Measurements from ENCODE around the gene DIAPH2.

The DIAPH2 gene

DNA sequence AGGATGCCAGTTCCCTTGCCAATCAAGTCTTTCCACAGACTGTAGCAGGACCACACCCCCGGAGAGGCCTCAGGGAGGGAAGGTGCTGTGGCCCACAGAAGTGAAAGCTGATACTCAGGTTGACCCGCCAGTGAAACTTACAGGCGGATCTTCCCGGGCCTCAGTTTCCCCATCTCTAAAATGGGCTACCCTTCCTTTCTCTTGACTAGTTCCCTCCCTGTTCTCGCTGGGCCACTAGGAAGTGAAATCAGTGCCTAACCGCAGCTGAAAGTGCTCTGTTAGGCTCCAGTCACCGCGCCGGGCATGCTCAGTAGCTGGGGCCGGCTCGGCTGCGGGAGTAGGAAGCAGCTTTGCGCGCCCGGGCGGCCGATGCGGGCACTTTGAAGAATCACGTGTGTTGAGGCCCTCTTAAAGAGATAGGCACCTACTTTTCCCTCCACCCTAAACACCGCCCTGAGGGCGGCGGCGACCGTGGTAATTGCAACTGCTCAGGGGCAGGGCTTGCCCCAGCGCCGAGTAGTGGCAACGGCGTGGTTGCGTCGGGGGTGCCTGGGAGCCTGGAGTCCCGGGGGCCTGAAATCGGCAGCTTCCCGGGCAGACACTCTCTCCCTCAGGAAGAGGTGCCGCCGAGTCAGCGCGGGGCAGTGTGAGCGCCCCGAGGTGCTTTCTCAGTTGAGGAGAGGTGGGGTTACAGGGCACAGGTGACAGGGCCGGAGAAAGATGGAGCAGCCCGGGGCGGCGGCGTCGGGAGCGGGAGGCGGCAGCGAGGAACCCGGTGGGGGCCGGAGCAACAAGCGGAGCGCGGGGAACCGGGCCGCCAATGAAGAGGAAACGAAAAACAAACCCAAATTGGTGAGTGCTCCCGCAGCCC lies at the start of gene DIAPH2:
DIAPH2 (plus strand) TSS at position 504 of the 871 bp plus-strand sequence.
- no peaks in the 10 kb centered on the region for H3K9me3 ChIP-seq (ENCODE audit: low read length)
- H3K27me3 ChIP-seq (ENCODE audit: control insufficient read depth in 1 of 2, insufficient read depth in 2 of 2, low read length in 2 of 2) = peaks cover 0 to 9% of the 10 kb centered on the region in 2 donors
- no peaks in the 10 kb centered on the region for H3K36me3 ChIP-seq (ENCODE audit: insufficient read depth, low read length)
- peaks cover 3% of the 10 kb centered on the region for H3K4me1 ChIP-seq (ENCODE audit: insufficient read depth, low read length)
- peak within 1 kb of the TSS; percentile 48 for H3K27ac ChIP-seq (ENCODE audit: low read depth, low read length)
- peak within 1 kb of the TSS; percentile 44 for H3K9ac ChIP-seq (ENCODE audit: low read length)
- H3K4me3 ChIP-seq (ENCODE audit: low read depth in 1 of 2, low read length in 2 of 2) = peak within 1 kb of the TSS; percentile 33 to 76

- H3K4me1 ChIP-seq (ENCODE audit: insufficient read depth, low read length) = no peaks in the 10 kb centered on the region
- no peaks in the 10 kb centered on the region for H3K27me3 ChIP-seq (ENCODE audit: control insufficient read depth in 1 of 2, insufficient read depth in 2 of 2, low read length in 2 of 2)
- H3K36me3 ChIP-seq (ENCODE audit: insufficient read depth, low read length) = no peaks in the 10 kb centered on the region
- no peak overlapping the region for H3K4me3 ChIP-seq (ENCODE audit: low read depth in 1 of 2, low read length in 2 of 2)
- no peak overlapping the region for H3K27ac ChIP-seq (ENCODE audit: low read depth, low read length)
- H3K9me3 ChIP-seq (ENCODE audit: low read length) = no peaks in the 10 kb centered on the region
- no peak overlapping the region for H3K9ac ChIP-seq (ENCODE audit: low read length)
Observed at GRCh38 chrX:96650023-96650422, 34.6 kb upstream of the DIAPH2 start.

DNA sequence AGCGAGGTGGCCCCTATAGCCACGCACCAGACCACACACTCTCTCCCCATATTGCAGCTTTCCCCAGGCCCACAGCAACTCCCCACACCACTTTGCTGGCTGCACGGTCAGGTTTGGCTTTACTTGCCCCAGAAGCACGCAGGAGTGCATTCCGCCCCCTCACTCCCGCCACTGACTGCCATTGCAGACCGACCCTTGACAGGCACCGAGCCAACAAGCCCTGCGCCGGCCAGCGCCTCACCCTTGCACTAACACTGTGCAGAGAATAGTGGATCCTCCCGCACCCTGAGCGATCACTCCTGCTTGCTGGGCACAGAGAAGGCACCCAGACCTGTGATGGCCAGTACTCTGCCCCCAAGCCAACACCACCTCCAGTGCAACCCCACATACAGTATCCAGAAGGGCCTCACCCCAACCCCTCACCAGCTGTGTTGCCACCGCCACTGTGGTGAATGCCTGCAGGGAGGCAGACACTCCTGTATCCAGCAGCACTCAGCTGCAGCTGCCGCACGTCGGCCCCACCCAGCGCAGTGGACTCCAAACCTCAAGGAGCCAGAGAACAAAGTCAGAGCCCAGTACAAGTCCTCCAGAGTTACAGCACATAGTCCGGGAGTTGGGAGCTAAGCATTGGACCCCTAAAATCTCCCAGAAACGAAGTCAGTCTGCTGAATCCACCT lies 28.6 kb upstream of the DIAPH2 start:
- no peak overlapping the region for H3K4me3 ChIP-seq (ENCODE audit: low read depth in 1 of 2, low read length in 2 of 2)
- peaks cover 0 to 3% of the 10 kb centered on the region in 2 donors for H3K27me3 ChIP-seq (ENCODE audit: control insufficient read depth in 1 of 2, insufficient read depth in 2 of 2, low read length in 2 of 2)
- no peaks in the 10 kb centered on the region for H3K9me3 ChIP-seq (ENCODE audit: low read length)
- H3K9ac ChIP-seq (ENCODE audit: low read length) = no peak overlapping the region
- H3K36me3 ChIP-seq (ENCODE audit: insufficient read depth, low read length) = no peaks in the 10 kb centered on the region
- no peak overlapping the region for H3K27ac ChIP-seq (ENCODE audit: low read depth, low read length)
- no peaks in the 10 kb centered on the region for H3K4me1 ChIP-seq (ENCODE audit: insufficient read depth, low read length)

- no peak overlapping the region for H3K27ac ChIP-seq (ENCODE audit: low read depth, low read length)
- H3K9me3 ChIP-seq (ENCODE audit: low read length) = no peaks in the 10 kb centered on the region
- H3K36me3 ChIP-seq (ENCODE audit: insufficient read depth, low read length) = no peaks in the 10 kb centered on the region
- no peak overlapping the region for H3K4me3 ChIP-seq (ENCODE audit: low read depth in 1 of 2, low read length in 2 of 2)
- no peaks in the 10 kb centered on the region for H3K4me1 ChIP-seq (ENCODE audit: insufficient read depth, low read length)
- peaks cover 0 to 9% of the 10 kb centered on the region in 2 donors for H3K27me3 ChIP-seq (ENCODE audit: control insufficient read depth in 1 of 2, insufficient read depth in 2 of 2, low read length in 2 of 2)
- no peak overlapping the region for H3K9ac ChIP-seq (ENCODE audit: low read length)
Observed at GRCh38 chrX:96682516-96682915, 2.1 kb upstream of the DIAPH2 start.

- H3K4me1 ChIP-seq (ENCODE audit: insufficient read depth, low read length) = no peaks in the 10 kb centered on the region
- peak overlapping the region; percentile 17 for H3K9ac ChIP-seq (ENCODE audit: low read length)
- H3K4me3 ChIP-seq (ENCODE audit: low read depth in 1 of 2, low read length in 2 of 2) = peak overlapping the region in 1 of 2 donors; percentile 76
- peaks cover 0 to 9% of the 10 kb centered on the region in 2 donors for H3K27me3 ChIP-seq (ENCODE audit: control insufficient read depth in 1 of 2, insufficient read depth in 2 of 2, low read length in 2 of 2)
- no peak overlapping the region for H3K27ac ChIP-seq (ENCODE audit: low read depth, low read length)
- no peaks in the 10 kb centered on the region for H3K9me3 ChIP-seq (ENCODE audit: low read length)
- no peaks in the 10 kb centered on the region for H3K36me3 ChIP-seq (ENCODE audit: insufficient read depth, low read length)
Observed at GRCh38 chrX:96683997-96684338, 674 bp upstream of the DIAPH2 start.

DNA sequence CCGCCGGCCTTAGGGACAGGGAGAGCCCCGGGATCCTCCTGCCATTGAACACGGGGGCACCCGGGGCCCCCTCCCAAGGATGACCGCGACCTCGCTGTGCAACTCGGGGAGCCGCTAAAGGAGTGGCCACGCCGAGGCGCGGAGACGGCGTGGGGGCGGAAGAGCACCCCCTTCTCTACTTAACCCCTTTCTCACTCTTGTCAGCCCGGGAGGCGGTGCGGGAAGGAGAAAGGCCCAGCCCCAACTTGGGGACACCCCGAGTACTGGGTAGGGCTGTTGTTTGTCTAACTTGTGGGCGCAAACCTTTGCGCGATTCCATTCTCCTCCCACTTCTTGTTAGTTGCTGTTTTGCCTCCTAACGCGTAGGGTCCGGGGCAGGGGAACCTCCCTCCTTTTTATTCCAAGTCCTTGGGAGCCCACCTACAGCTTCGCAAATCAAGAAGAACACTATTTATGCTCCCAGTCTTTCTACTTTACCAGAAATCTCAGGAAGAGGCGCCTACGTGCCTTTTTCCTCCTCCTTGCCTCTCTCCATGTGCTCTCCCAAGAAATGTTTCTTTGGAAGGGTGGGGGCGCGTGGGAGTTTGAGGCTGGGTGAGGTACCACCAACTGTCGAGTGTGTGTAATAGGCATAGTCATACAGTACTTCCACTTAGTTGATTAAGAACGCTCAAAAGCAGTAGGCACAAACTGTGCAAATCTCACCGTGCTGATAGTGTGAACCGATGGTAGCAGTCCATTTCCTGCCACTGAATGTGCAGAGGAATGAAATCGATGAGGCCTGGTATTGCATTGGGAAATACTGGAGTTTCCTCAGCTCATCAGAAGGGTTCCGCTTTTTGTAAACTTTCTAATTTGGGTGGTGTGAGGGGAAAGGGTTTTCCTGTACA lies 813 bp downstream of the DIAPH2 start:
- peaks cover 8% of the 10 kb centered on the region for H3K4me1 ChIP-seq (ENCODE audit: insufficient read depth, low read length)
- H3K27me3 ChIP-seq (ENCODE audit: control insufficient read depth in 1 of 2, insufficient read depth in 2 of 2, low read length in 2 of 2) = peaks cover 0 to 9% of the 10 kb centered on the region in 2 donors
- peak overlapping the region; percentile 48 for H3K27ac ChIP-seq (ENCODE audit: low read depth, low read length)
- H3K36me3 ChIP-seq (ENCODE audit: insufficient read depth, low read length) = no peaks in the 10 kb centered on the region
- no peaks in the 10 kb centered on the region for H3K9me3 ChIP-seq (ENCODE audit: low read length)
- peak overlapping the region; percentile 44 for H3K9ac ChIP-seq (ENCODE audit: low read length)
- peak overlapping the region; percentile 33 to 76 for H3K4me3 ChIP-seq (ENCODE audit: low read depth in 1 of 2, low read length in 2 of 2)

GRCh38 chrX:96687776-96688175 lies 3.1 kb downstream of the DIAPH2 start:
- H3K36me3 ChIP-seq (ENCODE audit: insufficient read depth, low read length) = no peaks in the 10 kb centered on the region
- H3K27me3 ChIP-seq (ENCODE audit: control insufficient read depth in 1 of 2, insufficient read depth in 2 of 2, low read length in 2 of 2) = peaks cover 0 to 9% of the 10 kb centered on the region in 2 donors
- no peak overlapping the region for H3K27ac ChIP-seq (ENCODE audit: low read depth, low read length)
- peaks cover 8% of the 10 kb centered on the region for H3K4me1 ChIP-seq (ENCODE audit: insufficient read depth, low read length)
- no peak overlapping the region for H3K9ac ChIP-seq (ENCODE audit: low read length)
- no peaks in the 10 kb centered on the region for H3K9me3 ChIP-seq (ENCODE audit: low read length)
- no peak overlapping the region for H3K4me3 ChIP-seq (ENCODE audit: low read depth in 1 of 2, low read length in 2 of 2)

GRCh38 chrX:96688789-96689188 lies 4.1 kb downstream of the DIAPH2 start:
- Histone ChIP-seq H3K36me3 (ENCODE audit: insufficient read depth, low read length) (no peaks in the 10 kb centered on the region), H3K4me1 (ENCODE audit: insufficient read depth, low read length) (peaks cover 8% of the 10 kb centered on the region), H3K27ac (ENCODE audit: low read depth, low read length) (no peak overlapping the region), H3K9ac (ENCODE audit: low read length) (no peak overlapping the region), H3K4me3 (ENCODE audit: low read depth in 1 of 2, low read length in 2 of 2) (no peak overlapping the region), H3K9me3 (ENCODE audit: low read length) (no peaks in the 10 kb centered on the region), H3K27me3 (ENCODE audit: control insufficient read depth in 1 of 2, insufficient read depth in 2 of 2, low read length in 2 of 2) (peaks cover 0 to 9% of the 10 kb centered on the region in 2 donors)

DNA sequence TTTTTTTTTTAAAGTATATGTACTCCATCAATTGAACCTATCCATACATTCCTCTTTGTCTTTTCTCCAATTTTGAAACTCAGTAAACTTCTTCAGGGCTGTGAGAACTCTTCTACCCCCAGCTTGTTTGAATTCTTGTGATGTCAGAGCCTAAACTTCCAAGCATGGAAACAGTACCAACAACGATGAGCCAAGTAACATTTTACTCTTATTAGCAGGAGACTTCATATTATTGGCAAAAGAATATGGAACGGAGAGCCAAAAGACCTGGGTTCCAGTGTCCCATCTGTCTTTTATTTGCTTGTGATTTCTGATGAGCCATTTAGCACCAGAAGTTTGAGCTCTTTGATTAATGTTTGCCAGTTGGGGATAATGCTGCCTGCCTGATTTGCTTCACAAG lies 5.3 kb downstream of the DIAPH2 start:
- Histone ChIP-seq H3K27me3 (ENCODE audit: control insufficient read depth in 1 of 2, insufficient read depth in 2 of 2, low read length in 2 of 2) (peaks cover 0 to 2% of the 10 kb centered on the region in 2 donors), H3K4me1 (ENCODE audit: insufficient read depth, low read length) (peaks cover 8% of the 10 kb centered on the region), H3K27ac (ENCODE audit: low read depth, low read length) (no peak overlapping the region), H3K4me3 (ENCODE audit: low read depth in 1 of 2, low read length in 2 of 2) (no peak overlapping the region), H3K36me3 (ENCODE audit: insufficient read depth, low read length) (no peaks in the 10 kb centered on the region), H3K9ac (ENCODE audit: low read length) (no peak overlapping the region), H3K9me3 (ENCODE audit: low read length) (no peaks in the 10 kb centered on the region)

DNA sequence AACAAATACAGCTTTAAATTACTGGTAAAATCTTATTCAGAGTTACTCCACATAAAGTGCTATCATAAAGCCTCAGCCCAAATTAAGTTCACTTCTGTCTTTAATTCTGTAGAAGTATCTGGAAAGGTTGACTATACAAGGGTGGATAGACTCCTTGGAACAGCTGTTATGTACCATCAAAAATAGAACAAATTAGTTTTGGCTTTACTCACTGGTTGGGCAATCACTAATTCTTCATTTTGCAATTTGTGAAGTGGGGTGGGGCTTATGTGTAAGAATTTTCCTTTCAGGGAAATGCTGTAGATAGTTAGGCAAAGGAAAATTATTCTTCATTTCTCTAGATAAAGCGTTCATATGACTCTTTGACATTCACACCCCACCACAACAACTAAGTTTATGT lies 7.8 kb downstream of the DIAPH2 start:
- Histone ChIP-seq H3K4me1 (ENCODE audit: insufficient read depth, low read length) (peaks cover 8% of the 10 kb centered on the region), H3K27ac (ENCODE audit: low read depth, low read length) (no peak overlapping the region), H3K36me3 (ENCODE audit: insufficient read depth, low read length) (no peaks in the 10 kb centered on the region), H3K4me3 (ENCODE audit: low read depth in 1 of 2, low read length in 2 of 2) (no peak overlapping the region), H3K9me3 (ENCODE audit: low read length) (no peaks in the 10 kb centered on the region), H3K27me3 (ENCODE audit: control insufficient read depth in 1 of 2, insufficient read depth in 2 of 2, low read length in 2 of 2) (no peaks in the 10 kb centered on the region), H3K9ac (ENCODE audit: low read length) (no peak overlapping the region)

GRCh38 chrX:96692890-96693289 lies 8.2 kb downstream of the DIAPH2 start:
- Histone ChIP-seq H3K4me3 (ENCODE audit: low read depth in 1 of 2, low read length in 2 of 2) (no peak overlapping the region), H3K9ac (ENCODE audit: low read length) (no peak overlapping the region), H3K27ac (ENCODE audit: low read depth, low read length) (no peak overlapping the region)

More at GRCh38 chrX:96692890-96693289, 8.2 kb downstream of the DIAPH2 start:
- Histone ChIP-seq H3K4me1 (ENCODE audit: insufficient read depth, low read length) (peaks cover 8% of the 10 kb centered on the region), H3K36me3 (ENCODE audit: insufficient read depth, low read length) (no peaks in the 10 kb centered on the region), H3K27me3 (ENCODE audit: control insufficient read depth in 1 of 2, insufficient read depth in 2 of 2, low read length in 2 of 2) (no peaks in the 10 kb centered on the region), H3K9me3 (ENCODE audit: low read length) (no peaks in the 10 kb centered on the region)
